GM10266 (cell line): Measurements from ENCODE around the gene FAM219B.

Experiments used
- DNase-seq: peaks from one replicate; pipeline ENCODE4 v3.0.0; 2012; ENCODE audit errors: extremely low spot score
- CTCF ChIP-seq: IDR thresholded peaks from 2 replicates; pipeline ENCODE4 v1.5.1; 2012; ENCODE audit warnings: mild to moderate bottlenecking, low read depth; ENCODE audit not compliant: control insufficient read depth, insufficient read depth; ENCODE audit errors: missing control alignments

FAM219B gene

GRCh38 chr15:74854453-74855022 lies 52.1 kb downstream of the FAM219B start:
- no peak for DNase-seq
- no peak for TF ChIP-seq CTCF

- DNase-seq = no peak
- no peak for TF ChIP-seq CTCF
Measured at GRCh38 chr15:74851960-74852359, 54.7 kb downstream of the FAM219B start.

- DNase-seq = no peak
- no peak for TF ChIP-seq CTCF
Measured at GRCh38 chr15:74850393-74850792, 56.3 kb downstream of the FAM219B start.
